Subcutaneous adipose tissue (tissue), 4 donors: ENCODE data around the gene MYL12A. TPM values are rescaled to one million over a fixed set of nuclear protein-coding genes. Genes with fewer than 3 reads are reported as not detected.

Source experiments
- total RNA-seq, 4 donors: library from RNA; depleted of rRNA; stranded (reverse); fragments of >200 nt; gene quantifications; one replicate each; pipeline ENCODE4 v1.1.0, GENCODE V29; 2016
- TF ChIP-seq, protein P1 (sequence below): fragments of 450-650 bp; IDR thresholded peaks from one replicate; pipeline ENCODE4 v1.5.1; 2016; ENCODE audit warnings: low read depth, mild to moderate bottlenecking, control low read depth, antibody characterized with exemption, moderate library complexity

MYL12A gene
- total RNA-seq, 4 donors from 2014 or later: 491 to 829 (median 530) TPM

DNA sequence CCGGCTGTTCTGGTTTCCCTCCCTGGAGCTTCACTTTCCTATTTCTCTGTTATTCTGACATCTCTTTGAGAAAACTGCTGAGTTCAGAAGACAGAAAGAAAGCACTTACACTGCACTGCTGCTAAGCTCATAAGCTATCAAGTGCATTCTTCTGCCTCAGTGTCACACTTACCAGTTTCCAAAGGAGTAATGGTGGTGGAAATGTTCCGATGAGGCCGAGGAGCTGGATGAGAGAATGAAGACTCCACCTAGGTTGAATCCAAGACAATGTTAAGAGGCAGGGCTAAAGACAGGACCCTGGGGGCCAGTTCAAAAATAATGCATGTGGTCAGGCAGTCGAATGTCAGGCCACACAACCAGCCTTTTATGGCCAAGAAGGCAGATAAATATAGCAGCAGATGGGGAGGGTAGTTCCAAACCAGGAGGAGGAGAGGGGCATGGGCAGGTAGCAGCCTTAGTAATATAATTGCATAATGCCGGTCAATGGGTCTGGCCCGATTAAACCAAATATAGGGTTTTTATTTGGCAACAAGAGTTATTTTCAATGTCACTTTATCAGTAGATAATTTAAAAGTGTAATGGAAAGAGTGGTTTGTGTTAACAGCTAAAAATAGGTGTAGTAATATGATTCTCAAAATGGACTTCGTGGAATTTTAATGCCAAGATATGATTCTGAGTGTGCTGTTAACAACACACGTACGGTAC lies 27.8 kb upstream of the MYL12A start, which contains the start of gene MYOM1:
TSS of gene MYOM1 (minus strand) at position 338 of the 705 bp plus-strand sequence. CDS start 4,745 bp downstream, outside the sequence.
- TF ChIP-seq, protein P1, sequence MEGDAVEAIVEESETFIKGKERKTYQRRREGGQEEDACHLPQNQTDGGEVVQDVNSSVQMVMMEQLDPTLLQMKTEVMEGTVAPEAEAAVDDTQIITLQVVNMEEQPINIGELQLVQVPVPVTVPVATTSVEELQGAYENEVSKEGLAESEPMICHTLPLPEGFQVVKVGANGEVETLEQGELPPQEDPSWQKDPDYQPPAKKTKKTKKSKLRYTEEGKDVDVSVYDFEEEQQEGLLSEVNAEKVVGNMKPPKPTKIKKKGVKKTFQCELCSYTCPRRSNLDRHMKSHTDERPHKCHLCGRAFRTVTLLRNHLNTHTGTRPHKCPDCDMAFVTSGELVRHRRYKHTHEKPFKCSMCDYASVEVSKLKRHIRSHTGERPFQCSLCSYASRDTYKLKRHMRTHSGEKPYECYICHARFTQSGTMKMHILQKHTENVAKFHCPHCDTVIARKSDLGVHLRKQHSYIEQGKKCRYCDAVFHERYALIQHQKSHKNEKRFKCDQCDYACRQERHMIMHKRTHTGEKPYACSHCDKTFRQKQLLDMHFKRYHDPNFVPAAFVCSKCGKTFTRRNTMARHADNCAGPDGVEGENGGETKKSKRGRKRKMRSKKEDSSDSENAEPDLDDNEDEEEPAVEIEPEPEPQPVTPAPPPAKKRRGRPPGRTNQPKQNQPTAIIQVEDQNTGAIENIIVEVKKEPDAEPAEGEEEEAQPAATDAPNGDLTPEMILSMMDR: no peak

DNA sequence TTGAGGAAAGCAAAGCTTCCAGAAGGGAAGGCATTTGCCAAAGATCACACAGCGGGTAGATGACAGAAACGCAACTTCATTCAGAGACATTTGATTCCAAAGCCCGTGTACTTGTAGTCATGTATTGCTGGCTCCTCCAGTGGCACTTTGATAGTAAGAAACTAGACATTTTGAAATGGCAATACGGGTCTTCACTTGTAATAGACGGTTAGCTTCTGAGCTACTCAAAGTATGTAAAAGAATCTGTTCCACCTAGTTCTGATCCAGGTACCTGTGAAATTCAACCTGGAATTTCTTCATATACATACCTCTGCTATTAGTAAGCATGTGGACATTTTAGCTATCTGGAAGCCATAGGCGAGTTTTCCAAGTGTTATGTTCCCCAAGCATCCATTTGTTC lies 26.1 kb upstream of the MYL12A start:
- TF ChIP-seq, protein P1: no peak

DNA sequence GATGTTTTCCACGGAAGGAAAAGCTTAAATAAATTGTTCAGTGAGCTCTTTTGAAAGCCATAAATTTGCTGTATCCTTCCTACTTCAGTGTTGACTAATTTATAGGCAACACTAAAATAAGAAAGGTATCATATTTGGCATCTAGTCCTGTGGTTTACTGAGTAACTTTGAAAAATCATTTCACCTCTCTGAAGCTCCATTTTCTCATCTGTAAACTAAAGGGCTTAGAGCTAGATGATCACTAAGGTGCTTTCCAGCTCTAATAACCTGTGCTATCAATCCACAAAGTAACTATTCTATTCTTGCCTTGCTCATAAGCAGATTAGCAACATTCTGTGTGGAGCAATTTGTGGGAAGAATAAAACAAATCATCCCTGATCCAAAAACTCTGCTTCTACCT lies 24.2 kb upstream of the MYL12A start:
- TF ChIP-seq, protein P1: no peak

DNA sequence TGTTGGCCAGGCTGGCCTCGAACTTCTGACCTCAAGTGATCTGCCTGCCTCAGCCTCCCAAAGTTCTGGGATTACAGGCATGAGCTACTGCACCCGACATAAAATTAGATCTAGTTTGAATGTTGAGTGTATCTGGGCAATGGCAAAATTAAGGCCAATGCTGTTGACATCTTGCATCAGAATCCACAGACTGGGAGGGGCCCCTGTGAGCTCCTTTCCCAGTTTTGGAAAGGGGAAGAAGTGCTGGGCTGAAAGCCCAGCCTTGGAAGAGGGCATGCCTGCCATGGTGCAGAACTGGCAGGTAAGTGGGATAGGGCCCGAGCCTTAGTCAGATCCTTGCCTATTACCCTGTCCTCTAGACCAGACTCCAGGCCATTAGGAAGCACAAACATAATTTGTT lies 23.4 kb upstream of the MYL12A start:
- TF ChIP-seq, protein P1: no peak

DNA sequence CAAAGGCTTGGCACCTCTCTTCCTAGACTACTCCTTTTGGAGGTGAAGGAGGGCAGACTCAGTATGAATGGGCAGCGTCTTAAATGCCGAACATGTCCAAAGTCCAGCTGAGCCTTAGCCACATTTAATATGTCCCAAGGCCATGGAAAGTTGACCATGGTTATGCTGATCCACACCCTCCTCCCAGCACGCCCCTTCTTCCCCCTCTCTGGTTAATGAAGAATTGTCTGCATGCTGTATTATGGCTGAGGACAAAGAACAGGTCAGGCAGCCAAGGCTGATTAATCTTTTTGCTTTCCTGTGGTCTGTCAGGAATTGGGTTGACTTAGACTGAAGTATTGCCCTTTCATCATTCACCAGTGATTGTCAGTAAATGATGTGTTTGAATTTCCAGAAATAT lies 22.0 kb upstream of the MYL12A start:
- TF ChIP-seq, protein P1: no peak

DNA sequence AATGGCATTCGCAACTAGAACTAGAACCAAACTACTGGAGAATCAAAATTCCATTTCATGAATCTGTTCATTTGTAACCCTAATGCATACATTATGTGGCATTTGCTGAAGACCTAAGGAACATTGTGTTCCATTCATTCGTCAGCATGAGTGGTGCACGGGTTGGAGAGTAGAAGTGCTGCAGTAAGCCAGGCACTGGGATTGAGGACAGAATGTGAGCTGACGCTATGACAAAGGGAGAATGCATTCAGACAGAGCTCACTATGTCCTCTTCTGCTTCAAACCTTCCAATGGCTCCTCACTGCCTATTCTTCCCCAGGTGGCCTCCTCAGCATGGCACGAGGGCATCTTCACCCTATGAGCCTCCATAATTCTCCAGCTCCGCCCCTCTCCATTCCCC lies 21.6 kb upstream of the MYL12A start:
- TF ChIP-seq, protein P1: no peak

DNA sequence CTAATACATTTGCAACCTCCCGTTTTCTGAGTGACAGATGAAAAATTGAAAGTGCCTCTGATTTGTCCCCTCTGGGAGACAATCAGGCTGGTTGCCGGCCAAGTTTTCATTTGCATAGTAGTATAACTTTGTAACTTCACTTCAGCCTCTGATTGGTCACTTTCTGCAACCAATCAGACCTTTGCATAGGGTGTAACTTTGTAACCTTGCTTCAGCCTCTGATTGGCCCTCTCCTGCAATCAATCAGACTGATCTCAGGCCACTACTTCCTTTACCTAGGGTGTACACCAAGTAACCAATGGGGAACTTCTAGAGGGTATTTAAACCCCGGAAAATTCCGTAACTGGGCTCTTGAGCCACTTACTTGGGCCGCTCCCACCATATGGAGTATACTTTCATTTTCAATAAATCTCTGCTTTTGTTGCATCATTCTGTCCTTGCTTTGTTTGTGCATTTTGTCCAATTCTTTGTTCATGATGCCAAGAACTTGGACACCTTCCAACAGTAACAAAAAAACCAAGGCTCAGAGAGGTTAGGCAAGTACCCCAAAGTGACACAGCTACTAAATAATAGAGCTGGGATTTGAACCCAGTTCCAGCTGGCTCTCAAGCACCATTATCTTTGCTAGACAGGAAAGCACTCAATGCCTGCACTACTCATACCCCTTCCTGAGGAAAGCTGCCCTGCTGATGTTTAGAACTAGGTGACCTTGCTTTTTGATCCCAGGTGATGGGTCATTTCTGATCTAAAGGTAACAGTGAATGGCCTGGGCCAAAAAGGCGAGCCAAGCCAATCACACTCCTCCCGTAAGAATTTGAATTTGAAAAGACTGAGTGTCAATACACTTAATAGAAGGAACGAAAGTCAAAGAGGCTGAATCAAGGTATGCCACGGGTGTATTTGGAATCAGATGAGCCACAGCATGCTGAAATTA lies 16.9 kb upstream of the MYL12A start:
- TF ChIP-seq, protein P1: no peak
